ENCODE measurements around the gene CNTNAP4. TPM values are rescaled to one million over a fixed set of nuclear protein-coding genes. Genes with fewer than 3 reads are reported as not detected.

CNTNAP4 gene
- total RNA-seq, 1 experiment from 2014 or later = not detected

DNA sequence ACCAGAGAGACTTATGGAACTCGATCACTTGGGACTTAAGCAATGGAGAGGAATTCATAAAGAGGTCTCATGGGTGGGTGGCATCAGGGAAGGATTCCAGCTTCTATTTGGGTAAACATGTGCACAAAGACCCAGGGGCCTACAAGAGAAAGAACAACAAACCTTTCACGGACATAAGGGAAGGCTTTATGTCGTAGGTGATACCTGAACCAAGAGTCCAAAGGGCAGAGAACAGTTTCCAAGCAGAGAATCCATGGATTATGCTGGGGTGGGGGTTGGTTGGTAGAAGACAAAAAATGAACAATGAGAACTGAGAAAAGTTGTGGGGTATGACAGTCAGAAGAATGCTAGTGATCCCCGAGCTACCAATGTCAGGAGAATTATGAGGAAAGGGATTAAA, 119.8 kb downstream of the CNTNAP4 start:
- no peak overlapping the region for H3K4me2 ChIP-seq (ENCODE audit: low read length)
- ATAC-seq (no peak), DNase-seq (ENCODE audit: low read depth, low spot score) (no peak)
- no peaks in the 10 kb centered on the region for H4K20me1 ChIP-seq (ENCODE audit: insufficient read depth)
- H3K9me2 ChIP-seq (ENCODE audit: insufficient read depth) = no peaks in the 10 kb centered on the region
- BruUV-seq (replicated peaks) = no TSS peak
- no peaks in the 10 kb centered on the region for H3K36me3 ChIP-seq (ENCODE audit: control insufficient read depth in 1 of 2, insufficient read depth in 2 of 2, low read length in 2 of 2)
- H3K27ac ChIP-seq (ENCODE audit: low read depth, low read length) = no peak overlapping the region
- H3K4me3 ChIP-seq (replicated peaks in 1 of 2; ENCODE audit: low read depth in 1 of 2, low read length in 2 of 2) = no peak overlapping the region
- H3K9ac ChIP-seq (ENCODE audit: low read length) = no peak overlapping the region
- H3K27me3 ChIP-seq (ENCODE audit: insufficient read depth, low read length) = no peaks in the 10 kb centered on the region
- CTCF ChIA-PET = no interaction called here
- intact Hi-C loops (cut with micrococcal nuclease) = no loop called here
- no peaks in the 10 kb centered on the region for H3K4me1 ChIP-seq (ENCODE audit: control insufficient read depth in 1 of 2, insufficient read depth in 2 of 2, low read length in 2 of 2)
- POLR2A ChIA-PET = no interaction called here
- RAD21 ChIA-PET (ENCODE audit: low non-redundant PET in 1 of 2, low total read pairs in 2 of 2, uncharacterized antibody in 2 of 2, unreplicated experiment in 2 of 2) = no interaction called here
- H3K9me3 ChIP-seq (ENCODE audit: control insufficient read depth in 1 of 2, insufficient read depth in 1 of 2, low read depth in 1 of 2, low read length in 2 of 2) = peaks cover 0 to 3% of the 10 kb centered on the region in 2 experiments; a peak in 2 of 4 replicates
- no peaks in the 10 kb centered on the region for H3K79me2 ChIP-seq (ENCODE audit: insufficient read depth, low read length)
- no peak for TF ChIP-seq SP1 (IDR thresholded peaks at IDR 0.05; ENCODE audit: low read depth)
- no peak for TF ChIP-seq CBX3 (IDR thresholded peaks at IDR 0.05; ENCODE audit: low read depth)
- H2AFZ ChIP-seq (ENCODE audit: low read depth, low read length, poor library complexity, severe bottlenecking) = no peak overlapping the region

DNA sequence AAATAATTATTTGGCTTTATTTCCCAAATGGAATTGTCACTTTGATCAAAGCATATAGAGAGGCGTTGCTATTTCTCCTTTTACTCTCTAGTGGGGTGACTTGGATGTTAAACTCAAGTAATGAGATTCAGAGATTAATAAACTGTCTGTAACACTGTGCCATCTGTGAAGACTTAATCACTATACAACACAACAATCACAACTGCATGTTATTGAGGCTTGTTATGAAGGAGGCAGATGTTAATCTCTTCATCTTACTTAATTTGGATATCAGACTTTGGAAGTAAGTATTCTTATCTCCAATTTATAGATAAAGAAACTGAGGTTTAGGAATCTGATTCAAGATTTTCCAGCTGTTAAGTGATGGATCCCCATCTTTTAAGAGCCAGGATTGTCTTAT, 132.5 kb downstream of the CNTNAP4 start:
- TF ChIP-seq, protein P1, sequence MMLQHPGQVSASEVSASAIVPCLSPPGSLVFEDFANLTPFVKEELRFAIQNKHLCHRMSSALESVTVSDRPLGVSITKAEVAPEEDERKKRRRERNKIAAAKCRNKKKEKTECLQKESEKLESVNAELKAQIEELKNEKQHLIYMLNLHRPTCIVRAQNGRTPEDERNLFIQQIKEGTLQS (IDR thresholded peaks at IDR 0.05) = no peak
- no peak for TF ChIP-seq SRF (IDR thresholded peaks at IDR 0.05; ENCODE audit: low read depth)
- TF ChIP-seq ZFX (IDR thresholded peaks at IDR 0.05) = no peak
- TF ChIP-seq FOSL1 (IDR thresholded peaks at IDR 0.05; ENCODE audit: low read depth) = no peak
- no peak for TF ChIP-seq SP1 (IDR thresholded peaks at IDR 0.05; ENCODE audit: low read depth)
- TF ChIP-seq YY1 (IDR thresholded peaks at IDR 0.05; ENCODE audit: extremely low read depth, insufficient replicate concordance, low read depth, low read length) = no peak
- TF ChIP-seq SIN3A (IDR thresholded peaks at IDR 0.05; ENCODE audit: low read depth) = no peak
- TF ChIP-seq EZH2 (IDR thresholded peaks at IDR 0.05) = no peak
- TF ChIP-seq, protein P2, sequence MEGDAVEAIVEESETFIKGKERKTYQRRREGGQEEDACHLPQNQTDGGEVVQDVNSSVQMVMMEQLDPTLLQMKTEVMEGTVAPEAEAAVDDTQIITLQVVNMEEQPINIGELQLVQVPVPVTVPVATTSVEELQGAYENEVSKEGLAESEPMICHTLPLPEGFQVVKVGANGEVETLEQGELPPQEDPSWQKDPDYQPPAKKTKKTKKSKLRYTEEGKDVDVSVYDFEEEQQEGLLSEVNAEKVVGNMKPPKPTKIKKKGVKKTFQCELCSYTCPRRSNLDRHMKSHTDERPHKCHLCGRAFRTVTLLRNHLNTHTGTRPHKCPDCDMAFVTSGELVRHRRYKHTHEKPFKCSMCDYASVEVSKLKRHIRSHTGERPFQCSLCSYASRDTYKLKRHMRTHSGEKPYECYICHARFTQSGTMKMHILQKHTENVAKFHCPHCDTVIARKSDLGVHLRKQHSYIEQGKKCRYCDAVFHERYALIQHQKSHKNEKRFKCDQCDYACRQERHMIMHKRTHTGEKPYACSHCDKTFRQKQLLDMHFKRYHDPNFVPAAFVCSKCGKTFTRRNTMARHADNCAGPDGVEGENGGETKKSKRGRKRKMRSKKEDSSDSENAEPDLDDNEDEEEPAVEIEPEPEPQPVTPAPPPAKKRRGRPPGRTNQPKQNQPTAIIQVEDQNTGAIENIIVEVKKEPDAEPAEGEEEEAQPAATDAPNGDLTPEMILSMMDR (IDR thresholded peaks at IDR 0.05 in 2 of 3, conservative IDR thresholded peaks at IDR 0.05 in 1 of 3; ENCODE audit: borderline replicate concordance in 1 of 3, insufficient read depth in 1 of 3, low read depth in 2 of 3, low read length in 2 of 3) = no peak
- TF ChIP-seq TCF7L2 (IDR thresholded peaks at IDR 0.05; ENCODE audit: borderline replicate concordance, extremely low read depth, insufficient read depth, insufficient read length) = no peak
- no peak for TF ChIP-seq JUND (IDR thresholded peaks at IDR 0.05)
- Histone ChIP-seq H3K27me3 (ENCODE audit: insufficient read depth, low read length) (no peaks in the 10 kb centered on the region), H3K36me3 (ENCODE audit: control insufficient read depth in 1 of 2, insufficient read depth in 2 of 2, low read length in 2 of 2) (no peaks in the 10 kb centered on the region), H3K4me1 (ENCODE audit: control insufficient read depth in 1 of 2, insufficient read depth in 2 of 2, low read length in 2 of 2) (no peaks in the 10 kb centered on the region), H2AFZ (ENCODE audit: low read depth, low read length, poor library complexity, severe bottlenecking) (no peak overlapping the region), H3K9ac (ENCODE audit: low read length) (no peak overlapping the region), H3K4me2 (ENCODE audit: low read length) (no peak overlapping the region), H3K79me2 (ENCODE audit: insufficient read depth, low read length) (no peaks in the 10 kb centered on the region), H3K9me2 (ENCODE audit: insufficient read depth) (no peaks in the 10 kb centered on the region), H3K4me3 (replicated peaks in 1 of 2; ENCODE audit: low read depth in 1 of 2, low read length in 2 of 2) (no peak overlapping the region), H3K9me3 (ENCODE audit: control insufficient read depth in 1 of 2, insufficient read depth in 1 of 2, low read depth in 1 of 2, low read length in 2 of 2) (no peaks in the 10 kb centered on the region; a peak in 2 of 4 replicates), H4K20me1 (ENCODE audit: insufficient read depth) (no peaks in the 10 kb centered on the region), H3K27ac (ENCODE audit: low read depth, low read length) (no peak overlapping the region)
- intact Hi-C loops (cut with micrococcal nuclease) = loop anchor here (10.0 kb wide), 1 partner anchor 295 kb away; no protein-coding TSS in a partner anchor
- POLR2A ChIA-PET = no interaction called here
- RAD21 ChIA-PET (ENCODE audit: low non-redundant PET in 1 of 2, low total read pairs in 2 of 2, uncharacterized antibody in 2 of 2, unreplicated experiment in 2 of 2) = no interaction called here
- no peak for DNase-seq (ENCODE audit: low read depth, low spot score)
- no peak for ATAC-seq
- BruUV-seq (replicated peaks) = no TSS peak
- CTCF ChIA-PET = no interaction called here

Data from HCT116 (cell line).